HUES64 (cell line): ENCODE data around the gene GTF2F2.

ENCODE experiments used
- H3K27ac ChIP-seq: 2 replicates; pipeline ENCODE4 v1.7.0; 2013; ENCODE audit warnings: low read depth, low read length, inconsistent platforms
- H3K27me3 ChIP-seq: 2 replicates; pipeline ENCODE4 v1.6.1; 2013; ENCODE audit warnings: mild to moderate bottlenecking, low read length; ENCODE audit not compliant: insufficient read depth
- H3K36me3 ChIP-seq: 2 replicates; pipeline ENCODE4 v1.6.1; 2013; ENCODE audit warnings: mild to moderate bottlenecking, low read length; ENCODE audit not compliant: insufficient read depth
- H3K4me1 ChIP-seq: 2 replicates; pipeline ENCODE4 v1.6.1; 2013; ENCODE audit warnings: mild to moderate bottlenecking, low read length, moderate library complexity; ENCODE audit not compliant: insufficient read depth
- H3K4me3 ChIP-seq: 2 replicates; pipeline ENCODE4 v1.5.1; 2013; ENCODE audit warnings: mild to moderate bottlenecking, low read length, moderate library complexity
- H3K9ac ChIP-seq: 2 replicates; pipeline ENCODE4 v1.6.1; 2013; ENCODE audit warnings: mild to moderate bottlenecking, low read depth, low read length
- H3K9me3 ChIP-seq: 2 replicates; pipeline ENCODE4 v1.6.1; 2013; ENCODE audit warnings: low read depth, low read length; ENCODE audit not compliant: insufficient read depth
- whole genome bisulfite sequencing: fragments of 150-250, 120-280 bp; methylation state at CpG from one replicate; pipeline ENCODE4 v1.1.7; 2013; ENCODE audit warnings: missing lambda C conversion rate; 5-methylcytosine and 5-hydroxymethylcytosine counted together

GTF2F2 gene

DNA sequence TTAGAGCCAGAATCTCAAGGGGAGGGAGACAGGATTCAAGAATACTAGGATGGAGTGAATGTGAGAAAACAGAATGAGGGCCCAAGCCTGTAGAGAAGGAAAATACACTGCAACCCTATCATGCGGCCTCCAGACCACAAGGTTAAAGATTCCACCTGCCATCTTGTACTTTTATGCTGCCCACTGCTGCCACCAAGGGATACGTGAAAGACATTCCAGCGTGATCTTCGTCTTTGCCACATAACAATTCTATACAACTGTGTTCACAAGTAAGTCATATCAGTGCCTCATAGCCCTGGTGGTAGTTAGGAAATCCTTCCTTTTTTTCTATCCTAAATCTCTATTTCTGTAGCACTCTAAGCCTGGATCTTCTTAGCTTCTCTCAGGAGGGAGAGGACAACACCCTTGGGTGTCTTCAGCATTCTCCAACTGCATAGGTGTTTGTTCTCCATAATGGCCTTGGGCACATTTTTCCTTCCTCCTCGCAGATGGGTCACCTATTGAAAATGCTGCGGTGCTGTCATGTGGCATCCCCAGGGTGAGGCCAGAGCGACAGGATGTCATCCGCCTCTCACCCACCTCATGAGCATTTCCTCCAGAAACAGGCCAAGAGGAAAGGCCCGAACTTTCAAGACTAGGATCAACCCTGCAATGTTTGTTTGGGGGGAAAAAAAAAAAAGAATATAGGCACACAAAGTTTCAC, 207.1 kb downstream of the GTF2F2 start:
- Histone ChIP-seq H3K4me1 (0 out of 2 replicates have a peak, but pooled peaks cover 7% of the 10 kb centered on the region), H3K36me3 (no peaks in the 10 kb centered on the region), H3K9ac (no peak overlapping the region), H3K27me3 (no peaks in the 10 kb centered on the region), H3K4me3 (no peak overlapping the region), H3K27ac (no peak overlapping the region), H3K9me3 (no peaks in the 10 kb centered on the region)
- 89% methylated on average over 9 of the region's 9 CpGs for WGBS

- WGBS: 94% methylated on average over 3 of the region's 3 CpGs
- H3K9ac ChIP-seq: no peak overlapping the region
Measured at GRCh38 chr13:45328661-45329111, 208.4 kb downstream of the GTF2F2 start.

GRCh38 chr13:45331123-45331619, 210.9 kb downstream of the GTF2F2 start:
- WGBS: 87% methylated on average over 1 of the region's 1 CpG
- Histone ChIP-seq H3K27me3 (no peaks in the 10 kb centered on the region), H3K4me1 (peaks cover 11% of the 10 kb centered on the region; the same call in 1 of the 2 replicates), H3K4me3 (no peak overlapping the region), H3K27ac (no peak overlapping the region), H3K9me3 (no peaks in the 10 kb centered on the region), H3K9ac (no peak overlapping the region), H3K36me3 (peaks cover 21% of the 10 kb centered on the region)

More at GRCh38 chr13:45328661-45329111, 208.4 kb downstream of the GTF2F2 start:
- H3K9me3 ChIP-seq: no peaks in the 10 kb centered on the region
- peaks cover 11% of the 10 kb centered on the region; the same call in 1 of the 2 replicates for H3K4me1 ChIP-seq
- no peak overlapping the region for H3K27ac ChIP-seq
- H3K4me3 ChIP-seq: no peak overlapping the region
- no peaks in the 10 kb centered on the region for H3K36me3 ChIP-seq
- H3K27me3 ChIP-seq: no peaks in the 10 kb centered on the region

GRCh38 chr13:45331692-45332035, 211.4 kb downstream of the GTF2F2 start:
- WGBS: 85% methylated on average over 3 of the region's 3 CpGs

DNA sequence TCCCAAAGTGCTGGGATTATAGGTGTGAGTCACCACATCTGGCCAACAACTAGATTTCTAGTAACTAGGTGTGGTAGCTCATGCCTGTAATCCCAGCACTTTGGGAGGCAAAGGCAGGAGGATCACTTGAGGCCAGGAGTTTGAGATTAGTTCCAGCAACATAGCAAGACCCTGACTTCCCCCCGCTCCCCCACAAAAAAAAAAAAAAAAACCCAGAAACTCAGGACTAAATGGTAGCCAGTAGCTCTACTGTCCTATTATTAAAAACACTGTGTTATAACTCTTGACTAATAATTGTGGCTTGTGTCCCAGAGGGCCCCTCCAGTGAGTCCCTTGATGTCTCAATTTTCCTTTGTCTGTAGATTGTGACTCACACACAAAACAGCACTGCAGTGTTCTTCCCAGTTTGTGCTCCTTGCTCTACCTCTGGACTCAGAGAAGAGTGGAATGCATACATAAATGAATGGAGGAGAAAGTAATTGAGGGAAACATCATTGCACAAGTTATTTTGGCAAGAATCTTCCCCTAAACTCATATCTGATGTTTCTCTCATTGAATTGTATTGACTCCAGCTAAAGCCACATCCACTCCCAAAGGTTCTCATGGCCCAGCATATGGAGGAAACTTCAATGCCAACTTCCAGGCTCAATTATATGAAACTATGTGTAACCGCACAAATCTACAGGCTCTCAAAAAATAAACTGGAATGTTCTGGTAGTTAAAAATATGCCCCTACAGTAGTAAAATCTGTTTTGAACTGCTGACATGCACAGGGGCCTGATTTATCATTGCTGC, 211.9 kb downstream of the GTF2F2 start:
- WGBS: 100% methylated on average over 1 of the region's 2 CpGs
- Histone ChIP-seq H3K4me1 (peaks cover 11% of the 10 kb centered on the region; the same call in 1 of the 2 replicates), H3K9ac (no peak overlapping the region), H3K27me3 (no peaks in the 10 kb centered on the region), H3K36me3 (peaks cover 32% of the 10 kb centered on the region), H3K4me3 (no peak overlapping the region), H3K9me3 (no peaks in the 10 kb centered on the region), H3K27ac (peak overlapping the region; percentile 1; the same call in 1 of the 2 replicates)

More at GRCh38 chr13:45331692-45332035, 211.4 kb downstream of the GTF2F2 start:
- Histone ChIP-seq H3K27ac (no peak overlapping the region), H3K36me3 (peaks cover 26% of the 10 kb centered on the region), H3K27me3 (no peaks in the 10 kb centered on the region), H3K9ac (no peak overlapping the region), H3K4me3 (no peak overlapping the region), H3K9me3 (no peaks in the 10 kb centered on the region), H3K4me1 (peaks cover 11% of the 10 kb centered on the region; the same call in 1 of the 2 replicates)

DNA sequence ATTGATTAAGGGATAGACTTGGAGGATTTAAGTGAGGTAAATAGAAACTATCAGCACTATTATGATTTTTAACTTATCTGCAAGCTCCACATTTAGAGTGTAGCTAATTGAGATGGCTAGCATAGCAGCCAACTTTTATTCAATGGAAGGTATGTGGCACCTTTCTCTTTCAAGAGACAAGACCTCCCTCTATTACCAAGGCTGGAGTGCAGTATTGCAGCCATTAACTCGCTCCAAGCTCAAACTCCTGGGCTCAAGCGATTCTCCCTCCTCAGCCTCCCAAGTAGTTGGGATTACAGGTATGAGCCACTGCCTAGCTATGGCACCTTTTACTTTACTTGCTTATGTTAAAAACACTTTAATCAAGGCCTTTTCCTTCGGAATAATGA, 212.5 kb downstream of the GTF2F2 start:
- peaks cover 11% of the 10 kb centered on the region; the same call in 1 of the 2 replicates for H3K4me1 ChIP-seq
- no peaks in the 10 kb centered on the region for H3K27me3 ChIP-seq
- H3K9me3 ChIP-seq: no peaks in the 10 kb centered on the region
- 74% methylated on average over 3 of the region's 3 CpGs for WGBS
- no peak overlapping the region for H3K9ac ChIP-seq
- H3K36me3 ChIP-seq: peaks cover 38% of the 10 kb centered on the region
- no peak overlapping the region for H3K4me3 ChIP-seq
- peak overlapping the region; percentile 8; the same call in 1 of the 2 replicates for H3K27ac ChIP-seq

DNA sequence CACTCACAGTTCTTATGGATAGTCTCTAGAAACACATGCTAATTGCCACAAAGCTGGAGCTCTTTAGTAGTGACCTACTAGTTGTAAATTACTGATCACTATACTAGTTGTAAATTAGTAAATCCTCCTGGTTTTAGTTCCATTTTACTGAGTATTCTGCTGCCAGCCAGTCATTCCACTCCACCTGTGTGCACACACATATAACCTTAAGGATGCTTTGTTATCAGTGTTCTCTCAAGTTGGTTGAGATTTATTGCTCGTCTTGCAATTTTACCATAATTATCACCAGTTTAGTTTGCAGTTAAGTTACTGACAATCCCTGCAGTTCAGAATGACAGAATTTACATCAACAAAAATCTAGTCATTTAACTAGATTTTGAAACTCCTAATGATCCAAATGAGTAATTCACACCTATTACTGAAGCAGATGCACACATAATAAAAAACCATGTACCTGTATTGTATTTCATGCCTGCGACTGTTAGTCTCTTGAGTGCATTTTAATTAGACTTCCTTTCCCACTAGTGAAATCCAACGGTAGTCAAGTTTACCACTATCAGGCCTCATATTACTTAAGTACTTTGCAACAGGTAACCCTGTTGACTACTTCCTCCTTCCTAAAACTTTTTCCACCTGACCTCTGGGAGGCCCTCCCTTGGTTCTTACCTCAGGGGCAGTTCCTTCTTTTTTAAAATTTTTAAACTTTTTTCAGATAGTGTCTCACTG, 213.1 kb downstream of the GTF2F2 start:
- Histone ChIP-seq H3K27ac (no peak overlapping the region; the same call in 1 of the 2 replicates), H3K9me3 (no peaks in the 10 kb centered on the region), H3K27me3 (no peaks in the 10 kb centered on the region), H3K36me3 (peaks cover 44% of the 10 kb centered on the region), H3K4me1 (peaks cover 11% of the 10 kb centered on the region; the same call in 1 of the 2 replicates), H3K4me3 (no peak overlapping the region), H3K9ac (no peak overlapping the region)
- 79% methylated on average over 3 of the region's 3 CpGs for WGBS
